GM21825 (cell line): ENCODE measurements around the gene NGDN.

Experiments used
- ATAC-seq: cut with Tn5 transposase; IDR thresholded peaks from one replicate; pipeline ENCODE4 v1.9.1; 2021; ENCODE audit warnings: mild to moderate bottlenecking, moderate library complexity; ENCODE audit not compliant: unreplicated experiment

The NGDN gene

DNA sequence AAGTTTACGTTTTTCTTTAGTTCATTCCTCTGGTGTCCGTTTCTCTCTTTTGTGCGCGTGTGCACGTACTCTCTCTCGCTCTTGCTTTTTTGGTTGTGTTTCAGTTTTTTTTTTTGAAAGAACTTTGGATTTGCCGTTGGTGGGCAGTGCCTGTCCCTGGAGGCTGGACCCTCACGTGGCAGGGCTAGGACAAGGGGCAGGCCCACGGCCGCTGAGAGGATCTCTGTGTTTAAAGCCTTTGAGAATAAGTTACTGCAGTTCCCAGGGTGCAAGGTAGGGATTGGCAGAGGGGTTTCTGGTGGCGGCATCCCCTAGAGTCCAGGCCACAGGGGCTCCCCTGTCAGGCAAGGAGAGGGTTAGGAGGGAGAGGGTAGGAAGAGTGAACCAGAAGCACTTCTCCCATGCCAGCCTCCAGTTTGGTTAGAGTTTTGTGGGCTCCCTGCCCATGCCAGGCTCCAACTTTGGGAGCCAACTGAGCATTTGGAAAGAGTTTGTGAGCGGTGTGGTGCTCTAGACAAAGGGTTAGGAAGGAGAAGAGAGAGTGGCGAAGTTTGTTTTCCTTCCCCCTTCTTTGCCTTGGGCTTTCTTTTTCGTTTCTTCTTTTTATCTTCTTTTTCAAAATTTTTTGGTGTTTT lies 51.5 kb downstream of the NGDN start:
- no peak for ATAC-seq

DNA sequence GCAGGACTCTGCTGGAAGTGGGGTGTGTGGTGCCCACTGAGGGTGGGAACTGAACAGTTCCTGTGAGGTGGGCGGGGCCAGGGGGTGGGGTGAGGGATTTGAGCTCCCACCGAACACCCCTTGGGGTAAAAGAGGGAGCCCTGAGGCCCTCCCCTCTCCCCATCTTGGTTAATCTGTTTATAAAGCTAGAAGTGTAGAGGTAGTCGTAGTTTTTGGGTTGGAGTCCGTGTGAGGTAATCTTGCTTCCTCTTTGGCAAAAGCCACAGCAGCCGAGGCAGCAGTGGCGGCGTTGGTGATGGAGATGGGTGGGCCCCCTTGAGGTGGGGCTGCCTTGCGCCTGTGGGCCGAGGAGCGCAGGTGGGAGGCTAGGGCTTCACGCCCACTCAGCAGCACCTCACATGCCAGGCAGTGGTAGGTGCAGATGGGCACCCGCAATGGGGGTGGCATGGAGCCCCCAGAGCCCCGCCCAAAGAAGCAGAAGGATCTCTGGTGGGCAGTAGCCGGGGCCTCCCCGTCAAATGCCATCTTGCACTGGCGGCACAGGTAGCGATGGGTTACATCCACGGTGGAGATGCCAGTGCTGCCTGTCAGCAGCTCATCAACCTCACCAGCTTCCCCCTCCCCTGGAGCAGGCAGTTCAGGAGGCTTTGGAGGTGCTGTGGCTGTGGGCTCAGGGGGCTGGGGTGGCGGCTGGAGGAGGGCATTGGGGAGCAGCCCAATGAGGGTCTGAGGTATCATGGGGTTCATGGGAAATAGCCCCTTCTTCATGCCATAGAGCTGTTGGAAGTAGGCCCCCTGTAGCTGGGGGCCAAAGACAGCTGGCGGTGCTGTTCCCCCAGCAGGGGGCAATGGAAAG lies 52.5 kb downstream of the NGDN start:
- ATAC-seq = no peak

- ATAC-seq = no peak
These were observed 53.2 kb downstream of the NGDN start for GRCh38 chr14:23522643-23523198.

- no peak for ATAC-seq
These were observed 53.9 kb downstream of the NGDN start for GRCh38 chr14:23523229-23524016.

- ATAC-seq = no peak
These were observed 55.5 kb downstream of the NGDN start for GRCh38 chr14:23524954-23525353.

- ATAC-seq = no peak
These were observed 56.1 kb downstream of the NGDN start for GRCh38 chr14:23525611-23526010.
